Measurements from ENCODE around the gene ABCA1.

The ABCA1 gene

DNA sequence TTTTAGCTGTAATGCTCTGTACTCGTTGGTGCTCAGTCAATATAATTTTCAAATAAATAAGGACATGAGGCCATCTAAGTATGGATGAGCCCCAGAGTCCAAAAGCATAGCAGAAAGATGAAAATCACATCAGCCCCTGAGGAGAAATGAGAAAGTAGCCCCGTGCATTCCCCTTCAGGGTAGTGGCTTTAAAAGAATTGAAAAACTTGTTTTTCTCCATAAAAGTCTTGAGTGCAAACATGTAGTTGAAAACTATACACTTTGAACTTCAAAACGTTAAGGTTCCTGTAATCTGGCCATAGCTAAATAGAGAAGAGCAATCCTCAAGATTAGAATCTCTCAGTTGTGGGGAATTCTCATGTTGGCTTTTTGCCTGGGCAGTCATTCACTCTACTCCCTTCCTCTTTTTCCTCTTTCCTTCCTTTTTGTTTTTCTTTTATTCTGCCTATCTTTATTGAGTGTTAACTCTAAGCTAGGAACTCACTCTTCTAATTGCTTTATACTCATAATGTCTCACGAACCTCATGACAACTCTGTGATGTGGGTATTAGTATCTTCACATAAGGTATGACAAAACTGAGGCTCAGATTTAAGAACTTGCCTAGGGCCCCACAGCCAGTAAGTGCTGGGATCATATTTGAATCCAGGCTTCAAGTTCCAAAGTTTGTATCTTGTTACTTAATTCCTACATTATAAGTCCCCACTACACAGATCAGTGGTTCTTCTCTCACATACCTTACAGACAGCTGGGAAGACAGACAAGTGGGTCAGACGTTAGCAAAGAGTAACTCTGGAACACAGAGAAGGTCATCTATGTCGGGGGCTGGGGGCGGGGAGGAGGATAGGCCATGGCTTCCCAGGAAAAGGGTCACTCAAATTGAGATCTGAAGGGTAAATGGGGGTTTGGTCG, 46.4 kb upstream of the ABCA1 start:
- no peaks in the 10 kb centered on the region for H3K4me1 ChIP-seq (ENCODE audit: insufficient read depth, low read length, severe bottlenecking)
- no peaks in the 10 kb centered on the region for H3K9me2 ChIP-seq (ENCODE audit: low read depth, low read length)
- H3F3A ChIP-seq (ENCODE audit: insufficient read depth, low read length) = no peaks in the 10 kb centered on the region
- H4K20me1 ChIP-seq (ENCODE audit: insufficient read depth, low read length) = no peaks in the 10 kb centered on the region
- peaks cover 4% of the 10 kb centered on the region; the same call in 1 of the 2 replicates for H3K27me3 ChIP-seq (ENCODE audit: insufficient read depth, low read length)
- no peaks in the 10 kb centered on the region for H3K9me3 ChIP-seq (ENCODE audit: low read length)
- no peak overlapping the region for H3K4me2 ChIP-seq (ENCODE audit: low read length)
- H3K79me2 ChIP-seq (ENCODE audit: insufficient read depth, low read length) = no peaks in the 10 kb centered on the region
- no peak overlapping the region for H2AFZ ChIP-seq (ENCODE audit: low read length)
- TF ChIP-seq CTCF (IDR thresholded peaks at IDR 0.05; ENCODE audit: low read length) = no peak
- TF ChIP-seq EZH2 (IDR thresholded peaks at IDR 0.05; ENCODE audit: borderline replicate concordance, low read length) = no peak
- no peak overlapping the region for H3K4me3 ChIP-seq (ENCODE audit: low read depth, low read length, poor library complexity, severe bottlenecking)
- no peak overlapping the region for H3K9ac ChIP-seq (ENCODE audit: low read length)
- H3K27ac ChIP-seq (ENCODE audit: low read depth, low read length, poor library complexity, severe bottlenecking) = no peak overlapping the region
- no peaks in the 10 kb centered on the region for H3K36me3 ChIP-seq (ENCODE audit: insufficient read depth, low read length)

DNA sequence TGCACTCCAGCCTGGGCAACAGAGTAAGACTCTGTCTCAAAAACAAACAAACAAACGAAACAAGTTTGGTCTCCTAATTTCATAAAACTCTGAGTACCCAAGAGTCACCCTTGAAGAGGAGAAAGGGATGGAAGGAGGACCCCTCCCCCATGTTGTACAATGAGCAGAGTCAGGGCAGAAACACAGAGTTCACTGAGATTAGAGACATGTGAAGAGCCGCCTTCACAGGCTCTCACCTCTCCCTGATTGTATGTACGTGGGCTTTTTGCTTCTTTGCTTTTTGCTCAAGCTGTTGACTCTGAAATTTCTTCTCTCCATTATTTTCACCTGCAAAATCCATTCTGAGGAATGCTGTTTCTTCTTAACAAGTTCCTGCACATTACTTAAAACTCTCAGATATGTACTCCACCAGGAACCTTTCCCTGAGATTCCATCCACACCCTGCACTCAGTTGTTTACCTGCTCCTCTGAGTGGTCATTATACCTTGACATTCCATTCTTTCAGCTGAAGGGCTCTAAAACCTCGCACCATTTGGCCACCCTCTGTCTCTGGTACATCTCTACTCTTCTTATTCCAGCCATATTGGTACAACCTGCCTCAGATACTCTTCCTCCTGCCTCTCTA, 44.4 kb upstream of the ABCA1 start:
- TF ChIP-seq EZH2 (IDR thresholded peaks at IDR 0.05; ENCODE audit: borderline replicate concordance, low read length) (no peak), CTCF (IDR thresholded peaks at IDR 0.05; ENCODE audit: low read length) (no peak)
- Histone ChIP-seq H2AFZ (ENCODE audit: low read length) (no peak overlapping the region), H3K4me1 (ENCODE audit: insufficient read depth, low read length, severe bottlenecking) (peaks cover 4% of the 10 kb centered on the region), H3K27me3 (ENCODE audit: insufficient read depth, low read length) (peaks cover 4% of the 10 kb centered on the region; the same call in 1 of the 2 replicates), H3K9me3 (ENCODE audit: low read length) (no peaks in the 10 kb centered on the region), H4K20me1 (ENCODE audit: insufficient read depth, low read length) (no peaks in the 10 kb centered on the region), H3K79me2 (ENCODE audit: insufficient read depth, low read length) (no peaks in the 10 kb centered on the region), H3K4me3 (ENCODE audit: low read depth, low read length, poor library complexity, severe bottlenecking) (no peak overlapping the region), H3F3A (ENCODE audit: insufficient read depth, low read length) (no peaks in the 10 kb centered on the region), H3K9ac (ENCODE audit: low read length) (no peak overlapping the region), H3K9me2 (ENCODE audit: low read depth, low read length) (no peaks in the 10 kb centered on the region), H3K4me2 (ENCODE audit: low read length) (no peak overlapping the region), H3K27ac (ENCODE audit: low read depth, low read length, poor library complexity, severe bottlenecking) (no peak overlapping the region), H3K36me3 (ENCODE audit: insufficient read depth, low read length) (no peaks in the 10 kb centered on the region)

DNA sequence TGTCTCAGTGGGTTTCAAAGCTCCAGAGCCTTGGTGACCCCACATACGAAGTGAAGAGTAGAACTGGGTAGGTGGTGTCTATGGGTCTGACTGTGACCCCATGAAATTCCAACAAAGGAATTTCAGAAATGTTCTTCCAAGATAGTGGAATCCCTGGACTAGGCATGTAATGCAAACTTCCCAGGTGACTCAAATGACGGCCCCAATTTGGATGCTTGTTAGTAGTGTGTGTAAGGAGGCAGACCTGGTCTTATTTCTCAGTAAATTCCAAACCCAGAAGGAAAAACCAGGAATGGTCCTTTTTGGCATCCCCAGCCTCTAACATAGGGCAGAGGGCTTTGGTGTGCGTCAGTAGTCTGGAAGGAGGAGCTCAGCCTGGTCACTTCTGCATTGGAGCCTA, 43.6 kb upstream of the ABCA1 start:
- H3K9me2 ChIP-seq (ENCODE audit: low read depth, low read length) = no peaks in the 10 kb centered on the region
- peaks cover 4% of the 10 kb centered on the region for H3K4me1 ChIP-seq (ENCODE audit: insufficient read depth, low read length, severe bottlenecking)
- H3K27me3 ChIP-seq (ENCODE audit: insufficient read depth, low read length) = peaks cover 4% of the 10 kb centered on the region; the same call in 1 of the 2 replicates
- H3K36me3 ChIP-seq (ENCODE audit: insufficient read depth, low read length) = no peaks in the 10 kb centered on the region
- H3K9me3 ChIP-seq (ENCODE audit: low read length) = no peaks in the 10 kb centered on the region
- H3K27ac ChIP-seq (ENCODE audit: low read depth, low read length, poor library complexity, severe bottlenecking) = no peak overlapping the region
- H3K4me3 ChIP-seq (ENCODE audit: low read depth, low read length, poor library complexity, severe bottlenecking) = no peak overlapping the region
- H3K79me2 ChIP-seq (ENCODE audit: insufficient read depth, low read length) = no peaks in the 10 kb centered on the region
- no peaks in the 10 kb centered on the region for H3F3A ChIP-seq (ENCODE audit: insufficient read depth, low read length)
- no peak for TF ChIP-seq EZH2 (IDR thresholded peaks at IDR 0.05; ENCODE audit: borderline replicate concordance, low read length)
- no peak for TF ChIP-seq CTCF (IDR thresholded peaks at IDR 0.05; ENCODE audit: low read length)
- no peak overlapping the region for H3K9ac ChIP-seq (ENCODE audit: low read length)
- no peak overlapping the region for H3K4me2 ChIP-seq (ENCODE audit: low read length)
- no peak overlapping the region for H2AFZ ChIP-seq (ENCODE audit: low read length)
- no peaks in the 10 kb centered on the region for H4K20me1 ChIP-seq (ENCODE audit: insufficient read depth, low read length)
